WI38 (cell line): Measurements from ENCODE around the gene PID1.
A peak's percentile ranks its signal among the peaks of the same experiment; 100 is the strongest.

ENCODE experiments used
- H3K4me3 ChIP-seq: 2 replicates; pipeline ENCODE4 v1.5.1; 2011; ENCODE audit warnings: low read depth, mild to moderate bottlenecking, control low read depth, low read length
- TF ChIP-seq, protein P1 (sequence below): IDR thresholded peaks from 2 replicates; pipeline ENCODE4 v1.5.1; 2012; ENCODE audit warnings: low read depth, mild to moderate bottlenecking, control low read depth, low read length

The PID1 gene

GRCh38 chr2:229270551-229271410 is at the start of gene PID1:
PID1 (minus strand) TSS chr2:229271287; CDS start chr2:229271043, 244 bp downstream.
- TF ChIP-seq, protein P1, sequence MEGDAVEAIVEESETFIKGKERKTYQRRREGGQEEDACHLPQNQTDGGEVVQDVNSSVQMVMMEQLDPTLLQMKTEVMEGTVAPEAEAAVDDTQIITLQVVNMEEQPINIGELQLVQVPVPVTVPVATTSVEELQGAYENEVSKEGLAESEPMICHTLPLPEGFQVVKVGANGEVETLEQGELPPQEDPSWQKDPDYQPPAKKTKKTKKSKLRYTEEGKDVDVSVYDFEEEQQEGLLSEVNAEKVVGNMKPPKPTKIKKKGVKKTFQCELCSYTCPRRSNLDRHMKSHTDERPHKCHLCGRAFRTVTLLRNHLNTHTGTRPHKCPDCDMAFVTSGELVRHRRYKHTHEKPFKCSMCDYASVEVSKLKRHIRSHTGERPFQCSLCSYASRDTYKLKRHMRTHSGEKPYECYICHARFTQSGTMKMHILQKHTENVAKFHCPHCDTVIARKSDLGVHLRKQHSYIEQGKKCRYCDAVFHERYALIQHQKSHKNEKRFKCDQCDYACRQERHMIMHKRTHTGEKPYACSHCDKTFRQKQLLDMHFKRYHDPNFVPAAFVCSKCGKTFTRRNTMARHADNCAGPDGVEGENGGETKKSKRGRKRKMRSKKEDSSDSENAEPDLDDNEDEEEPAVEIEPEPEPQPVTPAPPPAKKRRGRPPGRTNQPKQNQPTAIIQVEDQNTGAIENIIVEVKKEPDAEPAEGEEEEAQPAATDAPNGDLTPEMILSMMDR, result no peak
- H3K4me3 ChIP-seq, result peak within 1 kb of the TSS; percentile 65

GRCh38 chr2:229319558-229319957 is 48.5 kb upstream of the PID1 start:
- no peak overlapping the region for H3K4me3 ChIP-seq
- TF ChIP-seq, protein P1, result no peak

DNA sequence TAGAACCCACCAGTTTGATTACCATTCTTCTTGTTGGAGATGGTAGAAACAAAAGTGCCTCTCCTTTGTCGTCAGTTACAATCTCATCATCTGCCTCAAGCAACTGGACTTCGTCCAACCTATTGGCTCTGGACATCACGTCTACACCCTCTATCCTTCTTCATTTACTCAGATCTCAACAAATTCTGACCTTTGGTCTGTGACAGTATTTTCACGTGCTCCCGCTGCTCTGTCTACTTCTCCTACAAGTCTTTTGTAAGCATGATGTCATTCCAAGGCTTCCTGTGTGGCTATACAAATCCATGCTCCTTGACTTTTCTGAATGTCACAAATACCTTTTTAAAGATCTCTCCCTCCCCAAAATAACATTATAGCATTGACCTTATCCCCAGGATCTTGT is 43.0 kb upstream of the PID1 start:
- TF ChIP-seq, protein P1, result no peak
- H3K4me3 ChIP-seq, result no peak overlapping the region

DNA sequence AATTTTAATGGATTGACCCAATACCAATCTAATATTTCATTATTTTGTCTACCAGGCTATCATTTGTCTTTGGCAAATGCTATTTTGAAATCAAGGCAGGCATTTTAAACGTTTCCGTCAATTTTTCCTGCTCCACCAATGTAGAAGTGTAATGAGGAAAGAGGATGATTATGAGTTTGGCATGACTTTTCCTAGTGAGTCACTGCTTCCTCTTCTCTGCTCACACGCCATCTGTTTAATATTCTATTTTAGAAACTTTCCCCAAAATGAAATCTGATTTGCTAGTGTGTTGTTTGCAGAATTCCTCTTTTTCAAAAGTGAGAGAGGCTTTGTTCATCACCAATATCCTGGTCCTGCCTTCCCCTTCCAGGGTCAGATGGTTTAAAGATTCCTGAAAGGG is 42.5 kb upstream of the PID1 start:
- TF ChIP-seq, protein P1, result no peak
- no peak overlapping the region for H3K4me3 ChIP-seq

GRCh38 chr2:229301237-229301636 is 30.1 kb upstream of the PID1 start:
- no peak overlapping the region for H3K4me3 ChIP-seq
- TF ChIP-seq, protein P1, result no peak

DNA sequence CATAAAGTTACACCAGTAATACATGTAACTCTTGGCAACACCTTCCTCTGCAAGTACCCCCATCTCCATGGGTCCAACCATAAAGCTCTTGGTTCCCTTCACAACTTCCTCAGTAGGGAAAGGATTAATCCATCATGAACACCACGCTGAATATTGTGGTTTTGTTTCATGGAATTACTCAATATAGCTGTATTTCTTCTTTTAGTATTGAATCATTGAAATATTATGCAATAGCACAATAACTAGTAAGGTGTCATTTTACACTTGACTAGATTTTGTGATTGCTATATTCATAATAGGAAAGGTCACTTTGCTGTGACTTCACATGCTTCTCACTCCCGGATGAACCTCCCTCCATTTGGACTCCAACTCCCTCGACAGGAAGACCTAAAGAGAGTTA is 29.7 kb upstream of the PID1 start:
- TF ChIP-seq, protein P1, result no peak

DNA sequence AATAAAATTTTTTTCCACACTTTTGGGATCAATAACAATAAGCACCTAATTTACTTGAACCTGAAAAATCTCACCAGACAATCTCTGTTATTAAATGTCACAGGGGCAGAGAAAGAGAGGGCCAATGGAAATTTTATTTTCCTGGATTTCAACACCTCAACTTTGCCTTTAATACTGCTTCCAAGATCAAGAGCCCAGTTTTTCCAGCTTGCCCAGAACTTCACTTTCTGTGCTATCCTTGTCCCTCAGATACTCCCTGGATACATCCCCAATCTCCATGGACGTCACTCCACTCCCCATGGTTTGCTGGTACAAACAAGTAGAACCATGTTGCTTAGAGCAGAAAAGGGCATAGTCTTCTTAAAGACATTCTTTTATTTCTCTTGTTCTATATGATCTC is 29.3 kb upstream of the PID1 start:
- TF ChIP-seq, protein P1, result no peak
- no peak overlapping the region for H3K4me3 ChIP-seq

More for the DNA sequence above, 29.7 kb upstream of the PID1 start:
- H3K4me3 ChIP-seq, result no peak overlapping the region
